Measurements from ENCODE around the gene TARS3. TPM values are rescaled to one million over a fixed set of nuclear protein-coding genes. Genes with fewer than 3 reads are reported as not detected.
A peak's percentile ranks its signal among the peaks of the same experiment; 100 is the strongest.

The TARS3 gene
- total RNA-seq, 1 experiment from 2014 or later, result 12.4 TPM

GRCh38 chr15:101694261-101694660 lies 30.0 kb downstream of the TARS3 start:
- no TSS peak for BruUV-seq (replicated peaks)
- H3K27ac ChIP-seq (ENCODE audit: low read length), result no peak overlapping the region
- H3K36me3 ChIP-seq (ENCODE audit: control insufficient read depth, insufficient read depth, low read length), result no peaks in the 10 kb centered on the region
- ATAC-seq (peak; percentile 53; the same call in 1 of the 2 replicates), DNase-seq (ENCODE audit: low read depth, low spot score) (no peak)
- POLR2A ChIA-PET, result no interaction called here
- no peaks in the 10 kb centered on the region for H3K27me3 ChIP-seq (ENCODE audit: control insufficient read depth, insufficient read depth, low read length)
- no peak for TF ChIP-seq POLR2AphosphoS5 (IDR thresholded peaks at IDR 0.05; ENCODE audit: low read depth, low read length)
- TF ChIP-seq REST (IDR thresholded peaks at IDR 0.05; ENCODE audit: insufficient read depth in 1 of 2, low read depth in 2 of 2, low read length in 1 of 2), result no peak
- TF ChIP-seq CTCF (IDR thresholded peaks at IDR 0.05), result no peak
- TF ChIP-seq SIN3A (IDR thresholded peaks at IDR 0.05; ENCODE audit: borderline replicate concordance, insufficient read depth, low read depth, low read length), result no peak
- TF ChIP-seq TCF7L2 (IDR thresholded peaks at IDR 0.05; ENCODE audit: low read depth, low read length), result no peak
- in situ Hi-C loops (cut with HindIII; ENCODE audit: low pct_unique_long_range_greater_than_20kb, low sequenced_read_pairs) (no loop called here), intact Hi-C loops (cut with micrococcal nuclease; ENCODE audit: unreplicated experiment) (no loop called here)
- no peaks in the 10 kb centered on the region for H3K4me1 ChIP-seq (ENCODE audit: control insufficient read depth, insufficient read depth, low read length)
- H3K4me3 ChIP-seq (ENCODE audit: low read depth in 2 of 2, low read length in 2 of 2), result no peak overlapping the region
- CTCF ChIA-PET, result no interaction called here
- H3K9me3 ChIP-seq (ENCODE audit: control insufficient read depth, insufficient read depth, low read depth, low read length), result no peaks in the 10 kb centered on the region

GRCh38 chr15:101692801-101693598 lies 31.3 kb downstream of the TARS3 start:
- in situ Hi-C loops (cut with HindIII; ENCODE audit: low pct_unique_long_range_greater_than_20kb, low sequenced_read_pairs), result no loop called here
- no peak for ATAC-seq

More at GRCh38 chr15:101692801-101693598, 31.3 kb downstream of the TARS3 start:
- no peaks in the 10 kb centered on the region for H3K36me3 ChIP-seq (ENCODE audit: control insufficient read depth, insufficient read depth, low read length)
- intact Hi-C loops (cut with micrococcal nuclease; ENCODE audit: unreplicated experiment), result no loop called here
- no TSS peak for BruUV-seq (replicated peaks)
- CTCF ChIA-PET, result no interaction called here
- H3K9me3 ChIP-seq (ENCODE audit: control insufficient read depth, insufficient read depth, low read depth, low read length), result no peaks in the 10 kb centered on the region
- no peaks in the 10 kb centered on the region for H3K27me3 ChIP-seq (ENCODE audit: control insufficient read depth, insufficient read depth, low read length)
- no peak for TF ChIP-seq TCF7L2 (IDR thresholded peaks at IDR 0.05; ENCODE audit: low read depth, low read length)
- no peak for TF ChIP-seq SIN3A (IDR thresholded peaks at IDR 0.05; ENCODE audit: borderline replicate concordance, insufficient read depth, low read depth, low read length)
- no peak for TF ChIP-seq POLR2AphosphoS5 (IDR thresholded peaks at IDR 0.05; ENCODE audit: low read depth, low read length)
- no peak for TF ChIP-seq REST (IDR thresholded peaks at IDR 0.05; ENCODE audit: insufficient read depth in 1 of 2, low read depth in 2 of 2, low read length in 1 of 2)
- no peak for TF ChIP-seq CTCF (IDR thresholded peaks at IDR 0.05)
- POLR2A ChIA-PET, result no interaction called here
- H3K4me1 ChIP-seq (ENCODE audit: control insufficient read depth, insufficient read depth, low read length), result no peaks in the 10 kb centered on the region
- H3K4me3 ChIP-seq (ENCODE audit: low read depth in 2 of 2, low read length in 2 of 2), result no peak overlapping the region
- DNase-seq (ENCODE audit: low read depth, low spot score), result no peak
- no peak overlapping the region for H3K27ac ChIP-seq (ENCODE audit: low read length)

Data from Panc1 (cell line).